ENCODE data around the gene GSTM2. TPM values are rescaled to one million over a fixed set of nuclear protein-coding genes. Genes with fewer than 3 reads are reported as not detected.

The GSTM2 gene
- total RNA-seq, 2 experiments from 2014 or later: 18.2 to 19.3 TPM

DNA sequence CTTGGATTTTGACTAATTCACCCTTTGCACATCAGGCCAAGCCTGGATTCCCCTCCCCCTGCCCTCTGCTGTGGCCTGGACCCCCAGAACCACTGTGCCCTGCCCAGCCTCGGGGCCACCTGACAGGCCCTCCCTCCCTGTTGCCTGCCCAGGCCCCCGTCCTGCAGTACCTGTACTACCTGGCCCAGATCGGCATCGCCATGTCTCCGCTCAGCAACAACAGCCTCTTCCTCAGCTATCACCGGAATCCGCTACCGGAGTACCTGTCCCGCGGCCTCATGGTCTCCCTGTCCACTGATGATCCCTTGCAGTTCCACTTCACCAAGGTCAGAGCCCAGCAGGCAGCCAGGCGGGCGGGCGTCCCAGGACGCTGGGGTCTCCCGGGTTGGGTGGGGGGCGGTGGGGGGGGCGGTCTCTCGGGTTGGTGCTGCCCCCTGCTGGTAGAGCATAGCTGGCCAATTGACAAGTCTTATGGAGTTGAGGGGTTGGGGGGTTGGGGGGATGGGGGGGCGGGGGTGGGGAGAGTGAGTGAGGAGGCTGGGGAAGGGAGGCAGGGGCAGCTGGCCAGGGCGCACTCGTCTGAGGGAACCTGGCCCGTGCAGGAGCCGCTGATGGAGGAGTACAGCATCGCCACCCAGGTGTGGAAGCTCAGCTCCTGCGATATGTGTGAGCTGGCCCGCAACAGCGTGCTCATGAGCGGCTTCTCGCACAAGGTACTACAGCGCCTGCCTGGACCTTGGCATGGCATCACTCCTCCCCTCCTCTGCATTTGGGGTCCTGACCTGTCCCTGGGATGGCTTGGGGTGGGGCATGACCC lies 37.6 kb upstream of the GSTM2 start:
- H3K27me3 Mint-ChIP-seq (ENCODE audit: low read depth): no peaks in the 10 kb centered on the region
- POLR2A ChIA-PET: interaction anchor here (3.9 kb wide), 1 partner anchor 82 kb away, joined by 22 read pairs; the partner anchor contains the start of gene GNAI3
- DNase-seq: no peak

GRCh38 chr1:109630898-109631512 lies 36.9 kb upstream of the GSTM2 start:
- ATAC-seq (no peak), DNase-seq (peak; percentile 17)
- no peak overlapping the region for H3K27ac Mint-ChIP-seq
- H3K27me3 Mint-ChIP-seq (ENCODE audit: low read depth): no peaks in the 10 kb centered on the region
- H3K4me3 Mint-ChIP-seq: no peak overlapping the region
- H3K36me3 Mint-ChIP-seq (ENCODE audit: low read depth): peaks cover 42% of the 10 kb centered on the region
- CTCF ChIA-PET: interaction anchor here (0.7 to 11.1 kb wide), 18 partner anchors 8 to 354 kb away, joined by 3 to 129 read pairs (median 4); partner anchors contain the start of genes AHCYL1, AMPD2, GNAI3 and GNAT2
- no peaks in the 10 kb centered on the region for H3K9me3 Mint-ChIP-seq (ENCODE audit: insufficient read depth)
- peaks cover 19% of the 10 kb centered on the region for H3K4me1 Mint-ChIP-seq (ENCODE audit: low read depth)
- POLR2A ChIA-PET: interaction anchor here (3.9 kb wide), 1 partner anchor 82 kb away, joined by 22 read pairs; the partner anchor contains the start of gene GNAI3

More for the DNA sequence above, 37.6 kb upstream of the GSTM2 start:
- Mint-ChIP-seq H3K27ac (no peak overlapping the region), H3K4me1 (ENCODE audit: low read depth) (peaks cover 20% of the 10 kb centered on the region), H3K36me3 (ENCODE audit: low read depth) (peaks cover 45% of the 10 kb centered on the region), H3K4me3 (no peak overlapping the region), H3K9me3 (ENCODE audit: insufficient read depth) (no peaks in the 10 kb centered on the region)
- CTCF ChIA-PET: interaction anchor here (0.7 to 11.1 kb wide), 22 partner anchors 9 to 354 kb away, joined by 3 to 129 read pairs (median 4); partner anchors contain the start of genes AHCYL1, AMPD2, GNAI3 and GNAT2
- no peak for ATAC-seq

GRCh38 chr1:109631513-109632505 lies 36.0 kb upstream of the GSTM2 start:
- peak overlapping the region; percentile 4 for H3K27ac Mint-ChIP-seq
- H3K27me3 Mint-ChIP-seq (ENCODE audit: low read depth): no peaks in the 10 kb centered on the region
- no peaks in the 10 kb centered on the region for H3K9me3 Mint-ChIP-seq (ENCODE audit: insufficient read depth)
- no peak overlapping the region for H3K4me3 Mint-ChIP-seq
- H3K4me1 Mint-ChIP-seq (ENCODE audit: low read depth): peaks cover 20% of the 10 kb centered on the region
- POLR2A ChIA-PET: interaction anchor here (3.9 kb wide), 1 partner anchor 83 kb away, joined by 22 read pairs; the partner anchor contains the start of gene GNAI3
- peak; percentile 17 for DNase-seq
- CTCF ChIA-PET: interaction anchor here (0.9 to 11.1 kb wide), 10 partner anchors 7 to 172 kb away, joined by 3 to 129 read pairs (median 6); partner anchors contain the start of genes GNAI3 and GSTM4
- ATAC-seq: no peak
- peaks cover 40% of the 10 kb centered on the region for H3K36me3 Mint-ChIP-seq (ENCODE audit: low read depth)

GRCh38 chr1:109632671-109633346 lies 35.0 kb upstream of the GSTM2 start:
- peak; percentile 17 for DNase-seq
- no peaks in the 10 kb centered on the region for H3K27me3 Mint-ChIP-seq (ENCODE audit: low read depth)
- no peak for ATAC-seq
- no peak overlapping the region for H3K27ac Mint-ChIP-seq
- H3K4me1 Mint-ChIP-seq (ENCODE audit: low read depth): peaks cover 20% of the 10 kb centered on the region
- H3K36me3 Mint-ChIP-seq (ENCODE audit: low read depth): peaks cover 34% of the 10 kb centered on the region
- ChIA-PET POLR2A (no interaction called here), CTCF (interaction anchor here (1.2 to 11.1 kb wide), 3 partner anchors 6 to 87 kb away, joined by 3 to 129 read pairs (median 105); partner anchors contain the start of gene GSTM4)
- no peaks in the 10 kb centered on the region for H3K9me3 Mint-ChIP-seq (ENCODE audit: insufficient read depth)
- no peak overlapping the region for H3K4me3 Mint-ChIP-seq

DNA sequence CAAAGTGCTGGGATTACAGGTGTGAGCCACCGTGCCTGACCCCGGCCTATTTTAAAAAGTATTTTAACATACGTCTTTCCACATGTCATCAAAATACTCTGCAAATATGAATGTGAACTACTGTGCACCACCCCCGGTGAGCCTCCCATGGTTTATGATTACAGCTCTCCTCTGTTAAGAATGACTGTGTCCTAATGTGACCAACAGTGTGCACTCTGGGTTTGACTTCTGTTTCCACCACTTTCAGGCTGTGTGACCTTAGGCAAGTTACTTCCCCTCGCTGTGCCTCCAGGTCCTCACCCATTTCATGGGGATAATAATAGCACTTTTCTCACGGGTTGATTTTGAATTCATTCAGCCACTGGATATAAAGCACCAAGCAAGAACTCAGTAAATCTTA lies 33.6 kb upstream of the GSTM2 start:
- DNase-seq: peak; percentile 19
- POLR2A ChIA-PET: interaction anchor here (1.9 to 2.4 kb wide), 2 partner anchors 10 to 86 kb away, joined by 7 to 8 read pairs; partner anchors contain the start of gene GNAI3
- Mint-ChIP-seq H3K27me3 (ENCODE audit: low read depth) (no peaks in the 10 kb centered on the region), H3K4me3 (no peak overlapping the region), H3K4me1 (ENCODE audit: low read depth) (peaks cover 20% of the 10 kb centered on the region), H3K36me3 (ENCODE audit: low read depth) (peaks cover 24% of the 10 kb centered on the region), H3K9me3 (ENCODE audit: insufficient read depth) (no peaks in the 10 kb centered on the region), H3K27ac (no peak overlapping the region)
- CTCF ChIA-PET: interaction anchor here (0.9 to 13.1 kb wide), 5 partner anchors 21 to 350 kb away, joined by 3 to 340 read pairs (median 6); partner anchors contain the start of genes AHCYL1 and GSTM4
- ATAC-seq: no peak

- Mint-ChIP-seq H3K36me3 (ENCODE audit: low read depth) (peaks cover 16% of the 10 kb centered on the region), H3K4me3 (no peak overlapping the region), H3K27ac (peak overlapping the region; percentile 6), H3K27me3 (ENCODE audit: low read depth) (peaks cover under 1% of the 10 kb centered on the region), H3K4me1 (ENCODE audit: low read depth) (peaks cover 21% of the 10 kb centered on the region), H3K9me3 (ENCODE audit: insufficient read depth) (no peaks in the 10 kb centered on the region)
- peak; percentile 24 for ATAC-seq
- POLR2A ChIA-PET: interaction anchor here (1.9 to 2.4 kb wide), 2 partner anchors 11 to 86 kb away, joined by 7 to 8 read pairs; partner anchors contain the start of gene GNAI3
- DNase-seq: peak; percentile 41
- CTCF ChIA-PET: interaction anchor here (0.9 to 13.1 kb wide), 6 partner anchors 15 to 350 kb away, joined by 3 to 340 read pairs (median 6); partner anchors contain the start of genes AHCYL1 and GNAI3
Measured at GRCh38 chr1:109634771-109635750, 32.8 kb upstream of the GSTM2 start.

GRCh38 chr1:109635862-109636200 lies 32.0 kb upstream of the GSTM2 start:
- Mint-ChIP-seq H3K4me1 (ENCODE audit: low read depth) (peaks cover 24% of the 10 kb centered on the region), H3K4me3 (no peak overlapping the region), H3K27me3 (ENCODE audit: low read depth) (peaks cover 4% of the 10 kb centered on the region), H3K27ac (no peak overlapping the region), H3K36me3 (ENCODE audit: low read depth) (peaks cover 15% of the 10 kb centered on the region), H3K9me3 (ENCODE audit: insufficient read depth) (no peaks in the 10 kb centered on the region)
- ATAC-seq (no peak), DNase-seq (no peak)
- CTCF ChIA-PET: interaction anchor here (0.9 to 13.1 kb wide), 6 partner anchors 9 to 139 kb away, joined by 3 to 340 read pairs (median 146); partner anchors contain the start of gene GNAI3
- POLR2A ChIA-PET: interaction anchor here (1.9 to 2.4 kb wide), 2 partner anchors 11 to 87 kb away, joined by 7 to 8 read pairs; partner anchors contain the start of gene GNAI3

DNA sequence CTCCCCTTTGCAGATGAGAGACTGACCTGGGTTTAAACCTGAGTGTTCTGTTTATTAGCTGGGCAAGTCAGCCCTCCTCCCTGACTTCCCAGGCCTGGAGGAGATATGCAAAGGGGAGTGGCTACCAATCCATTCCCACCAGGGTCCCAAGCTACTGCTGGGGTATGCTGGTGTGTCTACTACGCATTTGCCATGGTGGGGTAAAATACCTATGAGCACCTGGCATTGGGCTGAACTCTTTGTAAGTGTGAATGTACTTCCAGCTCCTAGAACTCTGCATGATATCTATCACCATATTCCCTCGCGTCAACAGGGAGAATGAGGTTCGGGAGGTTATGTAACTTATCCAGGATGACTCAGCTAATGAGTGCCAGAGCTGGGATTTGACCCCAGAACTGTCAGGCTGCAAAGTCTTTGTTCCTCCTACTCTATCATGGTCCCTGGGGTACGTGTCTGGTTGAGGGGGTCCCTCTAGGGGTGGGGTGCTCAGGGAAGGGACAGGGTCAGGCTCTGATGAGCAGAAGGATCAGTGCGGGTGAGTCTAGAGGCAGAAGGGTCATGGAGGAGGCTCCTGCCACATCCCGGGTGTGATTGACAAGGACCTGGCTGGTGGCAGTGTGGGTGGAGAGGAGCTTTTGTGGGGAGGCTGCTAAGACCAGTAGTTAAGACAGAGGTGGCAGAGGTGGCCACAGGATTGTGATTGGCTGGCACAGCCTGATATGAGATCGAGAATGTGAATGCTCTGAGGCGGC lies 31.5 kb upstream of the GSTM2 start:
- ATAC-seq: no peak
- Mint-ChIP-seq H3K36me3 (ENCODE audit: low read depth) (peaks cover 9% of the 10 kb centered on the region), H3K9me3 (ENCODE audit: insufficient read depth) (no peaks in the 10 kb centered on the region), H3K27ac (no peak overlapping the region), H3K4me1 (ENCODE audit: low read depth) (peaks cover 24% of the 10 kb centered on the region), H3K27me3 (ENCODE audit: low read depth) (peaks cover 4% of the 10 kb centered on the region), H3K4me3 (no peak overlapping the region)
- ChIA-PET POLR2A (interaction anchor here (1.3 to 2.4 kb wide), 2 partner anchors 12 to 16 kb away, joined by 4 to 8 read pairs; partner anchors contain the start of gene AMPD2), CTCF (interaction anchor here (0.9 to 13.1 kb wide), 7 partner anchors 9 to 346 kb away, joined by 3 to 340 read pairs (median 146); partner anchors contain the start of genes AHCYL1 and GNAI3)
- no peak for DNase-seq

DNA sequence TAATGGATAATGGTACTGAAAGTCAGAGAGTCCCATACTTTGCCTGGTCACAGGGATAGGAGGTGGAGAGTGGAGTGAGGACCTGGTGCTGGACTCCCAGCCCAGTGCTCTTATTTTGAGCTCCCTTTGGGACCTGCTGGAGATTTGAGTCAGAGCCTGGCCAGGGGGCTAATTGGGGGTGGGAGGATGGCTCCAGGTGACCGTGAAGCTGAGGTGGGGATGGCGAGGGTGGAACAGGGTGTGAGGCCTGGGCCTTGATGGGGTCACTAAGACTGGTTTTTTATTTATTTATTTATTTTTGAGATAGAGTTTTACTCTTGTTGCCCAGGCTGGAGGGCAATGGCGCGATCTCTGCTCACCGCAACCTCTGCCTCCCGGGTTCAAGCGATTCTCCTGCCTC lies 30.4 kb upstream of the GSTM2 start:
- H3K27ac Mint-ChIP-seq: no peak overlapping the region
- ChIA-PET CTCF (interaction anchor here (2.6 to 13.1 kb wide), 7 partner anchors 10 to 345 kb away, joined by 6 to 340 read pairs (median 146); partner anchors contain the start of genes AHCYL1 and GNAI3), POLR2A (interaction anchor here (0.6 to 1.3 kb wide), 3 partner anchors 17 to 92 kb away, joined by 3 to 4 read pairs (median 3); partner anchors contain the start of genes AMPD2 and GNAI3)
- DNase-seq (no peak), ATAC-seq (no peak)
- H3K9me3 Mint-ChIP-seq (ENCODE audit: insufficient read depth): no peaks in the 10 kb centered on the region
- H3K4me1 Mint-ChIP-seq (ENCODE audit: low read depth): peaks cover 24% of the 10 kb centered on the region
- no peak overlapping the region for H3K4me3 Mint-ChIP-seq
- peaks cover 4% of the 10 kb centered on the region for H3K27me3 Mint-ChIP-seq (ENCODE audit: low read depth)
- peaks cover 2% of the 10 kb centered on the region for H3K36me3 Mint-ChIP-seq (ENCODE audit: low read depth)
